Tibial nerve (tissue), 4 donors: Measurements from ENCODE around the gene STAB2. TPM values are rescaled to one million over a fixed set of nuclear protein-coding genes. Genes with fewer than 3 reads are reported as not detected.

Experiments
- DNase-seq, 2 donors: peaks; one replicate each; pipeline ENCODE4 v3.0.0-alpha.2; 2019; ENCODE audit warnings: low spot score in 2 of 2
- H3K27ac ChIP-seq, 4 donors: fragments of 200-600 bp; sonication (generic) in 3 of 4; one replicate each; pipeline ENCODE4 v1.5.1; 2017 to 2019; ENCODE audit warnings: mild to moderate bottlenecking in 1 of 4
- H3K27me3 ChIP-seq, 2 donors: fragments of 200-600 bp; sonication (generic) in 1 of 2; one replicate each; pipeline versions ENCODE4 v1.5.1 to v1.6.0; 2017 to 2019
- H3K36me3 ChIP-seq, 3 donors: fragments of 200-600 bp; sonication (generic); one replicate each; pipeline ENCODE4 v1.5.1; 2018 to 2019
- H3K4me1 ChIP-seq, 4 donors: fragments of 200-600 bp; sonication (generic) in 3 of 4; one replicate each; pipeline ENCODE4 v1.5.1; 2017 to 2019
- H3K4me3 ChIP-seq, 4 donors: fragments of 200-600 bp; sonication (generic) in 3 of 4; one replicate each; pipeline ENCODE4 v1.5.1; 2017 to 2019; ENCODE audit warnings: mild to moderate bottlenecking in 1 of 4, moderate library complexity in 1 of 4
- H3K9me3 ChIP-seq, 4 donors: fragments of 200-600 bp; sonication (generic) in 3 of 4; one replicate each; pipeline ENCODE4 v1.5.1; 2017 to 2019
- CTCF ChIP-seq, 5 experiments: fragments of 200-600 bp in 3 of 5; fragments of 450-650 bp in 2 of 5; sonication (generic) in 3 of 5; IDR thresholded peaks; one replicate each; pipeline ENCODE4 v1.5.1; 2016 to 2019; ENCODE audit warnings: antibody characterized with exemption in 5 of 5, mild to moderate bottlenecking in 3 of 5, moderate library complexity in 2 of 5
- EP300 ChIP-seq, 2 donors: sonication (generic); formaldehyde crosslinking; IDR thresholded peaks; one replicate each; pipeline ENCODE4 v1.6.1; 2017; ENCODE audit warnings: antibody characterized with exemption in 2 of 2, mild to moderate bottlenecking in 1 of 2
- POLR2A ChIP-seq, 2 donors: fragments of 450-650 bp; IDR thresholded peaks; one replicate each; pipeline ENCODE4 v1.6.1; 2017; ENCODE audit warnings: antibody characterized with exemption in 2 of 2, mild to moderate bottlenecking in 2 of 2, moderate library complexity in 2 of 2
- WGBS, 2 donors: methylation state at CpG; one replicate each; pipeline ENCODE4 v1.1.5; 2018; 5-methylcytosine and 5-hydroxymethylcytosine counted together
- small RNA-seq: library from RNA; depleted of rRNA; stranded (forward); fragments of <200 nt; gene quantifications from one replicate; pipeline ENCODE3, GENCODE V24; 2016
- total RNA-seq, 4 donors: library from RNA; depleted of rRNA; stranded (reverse); fragments of >200 nt; gene quantifications; one replicate each; pipeline ENCODE4 v1.1.0, GENCODE V29; 2016

Gene STAB2
- total RNA-seq, 4 donors from 2014 or later, result 0.20 TPM; not detected in 3

- Histone ChIP-seq H3K36me3 (peaks cover 0 to 39% (median 0%) of the 10 kb centered on the region in 3 donors), H3K27me3 (no peaks in the 10 kb centered on the region), H3K9me3 (no peaks in the 10 kb centered on the region), H3K4me3 (no peak overlapping the region), H3K4me1 (peaks cover 0 to 14% (median 0%) of the 10 kb centered on the region in 4 donors), H3K27ac (no peak overlapping the region)
- WGBS, 2 donors, result 51 to 60% methylated on average over 3 of the region's 3 CpGs
- DNase-seq, result no peak
- TF ChIP-seq CTCF (IDR thresholded peaks at IDR 0.05) (no peak), EP300 (IDR thresholded peaks at IDR 0.05) (no peak), POLR2A (IDR thresholded peaks at IDR 0.05) (no peak)
These were observed 227.4 kb downstream of the STAB2 start for GRCh38 chr12:103814436-103814835.

Small RNAs within 50 kb of the gene (small RNA-seq; reads per million reads assigned to genes)
- gene RF00096, result not detected

Other genes starting within 250 kb of the STAB2 start
- 1 to 10 TPM in 1 of 4 donors, not detected in 3; 1.2 TPM for gene C12orf42, start 91.3 kb upstream of the STAB2 start, total RNA-seq